Measurements from ENCODE around the gene NACC2.

NACC2 gene

GRCh38 chr9:136095070-136096058 is at the start of gene NACC2:
Gene NACC2, minus strand, starts transcription at chr9:136095289. Its CDS starts 44,768 bp downstream, at chr9:136050521.
- DNase-seq = no peak

DNA sequence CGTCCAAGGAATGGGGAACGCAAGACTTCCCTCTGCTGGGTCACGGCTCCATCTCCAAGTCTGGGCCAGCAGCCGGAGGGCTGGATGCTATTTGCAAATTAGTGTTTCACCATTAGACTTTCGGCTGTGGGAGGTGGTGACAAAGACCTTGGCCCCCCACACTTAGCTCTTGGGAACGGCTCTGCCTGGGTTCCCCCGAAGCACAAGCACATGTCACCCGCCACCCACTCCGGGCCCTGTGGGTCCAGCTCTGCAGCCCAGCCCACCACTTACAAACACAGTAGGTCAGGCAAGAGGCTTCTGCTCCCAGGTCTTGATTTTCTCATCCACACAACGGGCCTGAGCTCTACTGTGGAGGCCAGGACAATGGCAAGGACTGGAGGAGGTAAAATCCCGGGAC is 49.4 kb upstream of the NACC2 start:
- DNase-seq = no peak

DNA sequence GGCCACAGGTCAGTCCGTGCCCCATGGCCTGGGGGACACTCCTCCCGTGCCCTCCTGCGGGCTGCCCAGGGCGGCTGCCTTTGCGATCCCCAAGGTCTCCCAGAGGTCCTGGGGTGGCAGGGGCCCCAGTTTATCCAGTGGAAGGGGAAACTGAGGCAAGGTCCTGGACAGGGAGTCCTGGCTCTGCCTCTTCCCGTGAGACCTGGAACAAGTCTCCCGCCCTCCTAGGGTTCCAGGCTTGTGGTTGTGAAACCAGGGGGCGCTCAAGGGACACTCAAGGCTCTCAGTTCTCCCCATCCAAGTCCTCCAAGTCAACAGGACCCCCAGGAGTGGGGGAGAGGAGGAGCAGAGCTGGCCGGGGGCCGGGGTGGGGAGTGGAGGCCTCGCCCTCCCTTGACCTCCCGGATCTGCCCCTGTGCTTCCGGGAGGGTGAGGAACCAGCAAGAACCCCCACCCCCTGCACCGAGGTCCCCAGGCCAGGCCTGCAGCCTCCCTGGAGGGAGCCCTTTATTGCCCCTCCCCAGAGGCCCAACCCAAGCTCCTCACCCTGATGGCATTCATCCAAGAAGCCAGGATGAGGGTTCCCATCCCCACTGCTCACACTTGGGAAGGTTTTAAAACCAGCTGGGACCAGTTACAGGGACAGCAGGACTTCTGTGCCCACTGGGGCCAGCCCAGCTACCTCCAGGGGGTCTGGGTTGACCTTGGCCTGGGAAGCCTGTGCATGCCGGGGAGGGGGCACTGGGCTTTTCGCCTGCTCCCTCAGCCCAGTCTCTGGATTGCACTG is 48.3 kb upstream of the NACC2 start:
- no peak for DNase-seq

DNA sequence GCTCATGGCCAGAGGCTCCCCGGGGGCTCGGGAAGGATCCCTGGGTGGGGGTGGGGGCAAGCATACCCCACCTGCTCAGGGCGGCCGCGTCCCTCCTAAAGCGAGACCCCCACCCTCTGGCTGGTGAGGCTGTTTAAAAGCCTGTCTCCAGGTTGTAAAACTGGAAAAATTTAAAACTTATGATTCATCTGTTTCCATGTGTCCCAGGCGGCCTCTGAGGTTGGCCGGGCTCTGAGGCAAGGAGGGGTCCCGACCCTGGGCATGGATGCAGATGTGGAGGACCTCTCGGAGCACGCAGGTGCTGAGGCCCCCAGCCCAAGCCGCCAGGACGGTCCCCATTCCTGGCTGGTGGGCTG is 47.7 kb upstream of the NACC2 start:
- DNase-seq = no peak

DNA sequence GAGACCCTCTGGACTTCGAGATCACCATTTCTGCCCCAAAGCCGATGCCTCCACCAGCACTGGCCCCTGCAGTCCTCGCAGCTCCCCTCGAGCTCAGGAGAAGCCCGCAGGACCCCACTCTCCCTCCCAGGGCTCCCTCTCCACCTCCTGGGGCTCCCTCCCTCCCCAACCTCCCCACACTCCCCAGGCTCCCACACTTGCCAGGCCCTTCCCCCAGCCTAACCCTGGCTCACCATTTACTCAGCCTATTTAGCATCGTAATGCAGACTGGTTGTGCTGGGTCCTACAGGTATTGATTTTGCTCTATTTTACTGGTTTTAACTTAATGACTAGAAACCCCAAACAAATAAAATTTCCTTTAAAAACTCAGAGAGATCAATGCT is 47.3 kb upstream of the NACC2 start:
- no peak for DNase-seq

DNA sequence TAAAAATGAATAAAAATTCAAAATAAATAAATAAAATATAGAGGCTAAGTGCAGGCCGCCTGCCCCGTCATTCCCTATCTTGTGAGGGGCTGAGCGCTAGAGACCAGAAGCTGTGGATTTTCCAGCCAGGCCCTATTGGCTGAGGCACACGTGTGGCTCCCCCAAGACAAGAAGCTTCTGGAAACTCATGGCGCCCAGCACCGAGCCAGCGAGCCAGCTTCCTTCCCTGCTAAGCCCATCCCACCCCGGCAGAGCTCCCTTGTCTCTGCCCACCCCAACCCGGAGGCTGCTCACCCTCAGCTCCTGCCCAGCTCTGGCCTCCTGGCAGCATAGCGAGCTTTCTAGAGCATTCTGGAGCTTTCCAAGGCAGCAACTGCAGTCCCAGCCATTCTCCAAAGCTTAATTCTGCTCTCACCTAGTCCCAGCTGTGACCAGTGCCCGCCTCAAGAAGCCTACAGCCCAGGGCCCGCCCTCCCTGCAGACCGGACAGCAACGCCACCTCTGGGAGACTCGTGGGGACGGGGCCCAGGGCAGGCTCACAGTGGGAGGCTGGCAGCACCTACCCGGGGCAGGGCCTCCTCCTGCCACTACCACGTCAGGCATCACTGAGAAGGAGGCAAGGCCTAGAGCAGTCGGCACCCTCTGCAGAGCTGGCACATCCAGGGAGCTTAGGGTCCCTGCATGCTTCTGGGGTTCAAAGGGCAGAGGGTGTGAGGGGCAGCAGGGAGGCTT is 46.8 kb upstream of the NACC2 start:
- DNase-seq = no peak

- DNase-seq = no peak
Observed at GRCh38 chr9:136140966-136141365, 45.9 kb upstream of the NACC2 start.

DNA sequence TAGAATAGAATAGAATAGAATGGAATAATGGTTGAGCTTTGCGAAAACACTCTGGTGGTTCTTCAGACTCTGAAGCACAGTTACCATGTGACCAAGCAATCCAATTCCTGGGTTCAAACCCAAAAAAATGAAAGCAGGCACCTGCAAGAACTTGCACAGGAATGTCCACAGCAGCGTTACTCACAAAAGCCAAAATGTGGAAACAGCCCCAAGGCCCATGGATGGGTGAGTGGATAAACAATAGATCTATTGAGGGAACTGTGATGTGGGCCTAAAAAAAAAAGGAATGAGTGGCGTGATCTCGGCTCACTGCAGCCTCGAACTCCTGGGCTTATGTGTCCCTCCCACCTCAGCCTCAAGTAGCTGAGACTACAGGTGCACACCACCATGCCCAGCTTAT is 45.0 kb upstream of the NACC2 start:
- no peak for DNase-seq

- DNase-seq = peak; percentile 35
Observed at GRCh38 chr9:136138566-136138965, 43.5 kb upstream of the NACC2 start.

- DNase-seq = no peak
Observed at GRCh38 chr9:136137321-136138265, 42.5 kb upstream of the NACC2 start.

GRCh38 chr9:136136127-136136925 is 41.2 kb upstream of the NACC2 start:
- no peak for DNase-seq

GRCh38 chr9:136135326-136136126 is 40.4 kb upstream of the NACC2 start:
- no peak for DNase-seq

DNA sequence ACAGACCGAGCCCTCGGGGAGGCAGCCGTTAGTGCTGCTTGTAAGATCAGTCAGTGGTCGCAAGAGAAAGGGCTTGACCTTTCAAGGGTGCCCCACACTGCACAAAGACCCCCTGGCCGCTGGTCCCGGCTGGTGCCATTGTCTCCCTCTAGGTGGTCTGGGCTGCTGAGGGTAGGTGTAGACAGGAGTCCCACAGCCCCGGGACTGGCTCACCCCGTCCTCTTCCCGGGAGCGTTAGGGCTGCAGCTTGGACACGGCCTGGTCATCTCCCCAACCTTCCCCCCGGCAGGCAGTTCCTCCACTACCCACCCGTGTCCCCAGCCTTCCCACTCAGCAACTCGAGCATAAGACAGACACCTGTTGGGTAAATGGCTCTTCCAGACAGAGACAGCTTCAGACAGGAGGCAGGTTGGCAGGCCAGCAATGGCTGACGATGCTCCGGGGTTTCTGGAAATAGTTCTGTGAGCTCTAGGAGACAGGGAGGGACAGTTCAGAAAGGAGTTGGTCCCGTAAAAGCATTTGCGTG is 38.9 kb upstream of the NACC2 start:
- DNase-seq = no peak

DNA sequence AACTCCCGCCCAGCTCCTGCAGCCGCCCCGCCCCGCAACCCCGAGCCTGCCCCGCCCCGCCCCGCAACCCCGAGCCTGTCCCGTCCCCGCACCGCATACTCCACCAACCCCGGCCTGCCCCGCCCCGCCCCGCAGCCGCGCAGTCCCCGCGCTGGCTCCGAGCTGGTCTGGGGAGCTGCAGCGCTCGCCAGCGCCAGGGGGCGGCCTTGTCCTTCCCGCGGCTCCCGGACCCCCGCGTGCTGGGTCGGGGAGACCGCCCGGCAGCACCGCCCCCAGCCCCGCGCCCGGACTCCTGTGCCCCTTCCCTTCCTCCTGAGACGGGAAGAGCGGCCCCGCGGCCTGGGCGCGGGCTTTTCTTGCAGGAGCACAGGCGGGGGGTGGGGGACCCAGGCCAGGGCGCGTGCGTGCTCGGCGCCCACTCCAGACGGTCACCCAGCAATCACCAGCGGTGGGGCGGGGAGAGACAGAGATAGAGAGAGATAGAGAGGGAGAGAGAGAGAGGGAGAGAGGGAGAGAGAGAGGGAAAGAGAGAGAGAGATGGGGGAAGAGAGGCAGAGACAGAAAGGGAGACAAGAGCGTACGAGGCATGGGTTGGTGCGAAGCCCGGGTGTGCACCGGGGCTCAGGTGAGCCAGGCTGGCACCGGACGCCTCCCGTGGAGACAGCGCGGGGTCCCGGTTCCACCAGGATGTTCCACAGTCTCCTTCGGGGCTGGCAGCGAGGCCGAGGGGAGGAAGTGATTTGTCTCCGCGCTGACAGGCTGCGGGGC is 38.3 kb upstream of the NACC2 start:
- DNase-seq = peak; percentile 47

GRCh38 chr9:136132512-136133050 is 37.5 kb upstream of the NACC2 start:
- no peak for DNase-seq

DNA sequence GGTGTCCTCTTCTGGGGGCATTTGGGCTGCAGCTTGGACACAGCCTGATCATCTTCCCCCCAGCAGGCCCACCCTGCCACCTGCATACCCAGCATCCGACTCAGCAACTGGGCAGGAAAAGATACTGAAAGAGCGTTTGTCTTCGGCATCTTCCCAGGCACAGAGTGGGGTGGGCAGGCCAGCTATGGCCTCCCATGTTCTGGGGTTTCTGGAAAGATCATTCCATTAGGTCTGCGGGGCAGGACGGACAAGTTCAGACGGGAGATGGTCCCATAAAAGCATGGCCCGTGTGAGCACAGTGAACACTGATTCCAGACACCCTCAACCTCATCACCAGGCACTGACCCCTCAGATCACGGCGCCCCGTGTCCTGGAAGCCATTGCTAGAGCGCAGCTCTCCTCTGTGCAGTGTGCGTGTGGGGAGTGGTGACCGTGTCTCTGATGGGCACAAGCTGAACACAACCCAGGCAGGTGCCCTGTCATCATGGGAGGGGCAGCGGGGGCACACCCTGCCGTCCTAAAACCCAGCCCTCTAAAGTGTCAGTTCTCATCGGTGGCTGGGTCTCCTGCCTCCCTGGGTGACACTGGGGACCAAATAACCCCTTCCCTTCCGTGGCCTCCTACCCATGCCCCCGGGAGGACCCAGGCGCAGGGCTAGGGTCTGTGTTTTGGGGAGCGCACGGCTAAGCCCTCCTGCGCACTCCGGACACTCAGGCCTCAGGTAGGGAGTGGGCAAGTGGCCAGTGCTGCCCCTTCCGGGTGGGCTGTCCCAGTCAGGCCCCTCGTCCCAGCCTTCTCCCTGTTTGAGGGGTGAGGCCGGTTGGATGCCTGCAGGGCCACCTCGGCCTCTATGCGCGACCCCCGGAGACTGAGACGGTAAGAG is 36.8 kb upstream of the NACC2 start:
- DNase-seq = no peak

DNA sequence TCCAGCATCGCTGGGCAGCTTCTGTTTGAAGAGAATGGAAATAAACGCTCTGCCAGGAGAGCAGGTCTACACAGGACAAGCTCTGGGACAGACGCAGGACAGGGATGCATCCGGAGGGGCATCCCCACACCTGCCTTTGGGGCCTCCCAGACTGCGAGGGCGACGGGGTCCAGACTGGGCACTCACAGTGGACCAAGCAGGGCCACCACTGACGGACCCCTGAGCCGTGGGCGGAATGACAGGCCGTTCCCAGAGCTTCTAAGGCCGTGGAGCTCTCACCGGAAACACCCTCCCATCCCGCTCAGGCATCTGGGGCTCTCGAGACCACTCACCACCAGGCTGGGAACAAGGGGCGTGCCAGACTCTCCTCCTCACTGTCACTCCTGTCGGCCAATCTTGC is 34.1 kb upstream of the NACC2 start:
- no peak for DNase-seq

DNA sequence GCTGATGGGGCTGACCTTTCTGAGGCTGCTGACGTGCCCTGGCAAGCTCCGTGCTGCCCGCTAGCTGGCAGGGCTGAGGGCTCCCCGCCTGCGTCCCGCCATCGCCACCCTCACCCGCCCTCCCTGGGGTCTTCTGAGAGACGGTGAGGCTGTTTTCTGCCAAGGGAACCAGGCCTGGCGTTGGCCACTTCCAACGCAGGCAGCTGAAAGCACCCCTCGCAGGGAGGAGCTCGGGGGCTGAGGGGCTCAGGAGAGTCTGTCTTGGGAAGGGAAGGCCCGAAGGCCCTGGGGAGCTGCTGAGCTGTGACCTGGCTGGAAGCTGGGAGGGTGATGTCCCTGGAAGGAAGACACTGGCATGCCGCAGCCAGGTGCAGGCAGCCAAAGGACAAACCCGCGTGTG is 33.3 kb upstream of the NACC2 start:
- no peak for DNase-seq

All from activated naive CD4-positive, alpha-beta T cell treated with anti-CD3 and anti-CD28 coated beads, Interleukin-2, amount 50 U/mL, for 16 hours (primary cell).